ENCODE results near the gene EDIL3.

DNA sequence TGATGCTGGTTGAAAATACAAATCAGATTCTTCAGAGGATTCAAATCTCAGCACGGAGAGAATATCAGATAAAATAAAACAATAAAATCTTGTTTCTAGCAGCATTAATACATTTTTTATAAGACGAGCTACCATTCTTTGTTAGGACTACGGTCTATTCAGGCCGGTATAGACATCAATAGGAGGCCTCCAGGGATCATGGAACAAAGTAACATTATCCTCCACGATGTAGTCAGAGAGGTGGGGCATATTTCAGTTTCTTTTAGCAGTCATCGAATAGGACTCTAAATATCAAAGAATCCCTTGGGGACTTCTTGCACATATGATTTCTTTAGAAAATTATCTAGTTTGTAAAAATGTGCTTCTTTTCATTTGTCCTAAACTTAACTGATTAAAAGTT, 438.2 kb downstream of the EDIL3 start:
- TF ChIP-seq, protein P1, sequence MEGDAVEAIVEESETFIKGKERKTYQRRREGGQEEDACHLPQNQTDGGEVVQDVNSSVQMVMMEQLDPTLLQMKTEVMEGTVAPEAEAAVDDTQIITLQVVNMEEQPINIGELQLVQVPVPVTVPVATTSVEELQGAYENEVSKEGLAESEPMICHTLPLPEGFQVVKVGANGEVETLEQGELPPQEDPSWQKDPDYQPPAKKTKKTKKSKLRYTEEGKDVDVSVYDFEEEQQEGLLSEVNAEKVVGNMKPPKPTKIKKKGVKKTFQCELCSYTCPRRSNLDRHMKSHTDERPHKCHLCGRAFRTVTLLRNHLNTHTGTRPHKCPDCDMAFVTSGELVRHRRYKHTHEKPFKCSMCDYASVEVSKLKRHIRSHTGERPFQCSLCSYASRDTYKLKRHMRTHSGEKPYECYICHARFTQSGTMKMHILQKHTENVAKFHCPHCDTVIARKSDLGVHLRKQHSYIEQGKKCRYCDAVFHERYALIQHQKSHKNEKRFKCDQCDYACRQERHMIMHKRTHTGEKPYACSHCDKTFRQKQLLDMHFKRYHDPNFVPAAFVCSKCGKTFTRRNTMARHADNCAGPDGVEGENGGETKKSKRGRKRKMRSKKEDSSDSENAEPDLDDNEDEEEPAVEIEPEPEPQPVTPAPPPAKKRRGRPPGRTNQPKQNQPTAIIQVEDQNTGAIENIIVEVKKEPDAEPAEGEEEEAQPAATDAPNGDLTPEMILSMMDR (IDR thresholded peaks at IDR 0.05): no peak
- TF ChIP-seq EZH2 (IDR thresholded peaks at IDR 0.05; ENCODE audit: borderline replicate concordance, insufficient read depth, low read depth, low read length, poor library complexity, severe bottlenecking): no peak

Measured in B cell (primary cell).